ENCODE results near the gene AP4M1.
"Not testable (repeated sequence)": the region's sequence is repeated elsewhere in the genome, so short reads cannot be mapped to it uniquely, and the experiment has no call there.

The AP4M1 gene

DNA sequence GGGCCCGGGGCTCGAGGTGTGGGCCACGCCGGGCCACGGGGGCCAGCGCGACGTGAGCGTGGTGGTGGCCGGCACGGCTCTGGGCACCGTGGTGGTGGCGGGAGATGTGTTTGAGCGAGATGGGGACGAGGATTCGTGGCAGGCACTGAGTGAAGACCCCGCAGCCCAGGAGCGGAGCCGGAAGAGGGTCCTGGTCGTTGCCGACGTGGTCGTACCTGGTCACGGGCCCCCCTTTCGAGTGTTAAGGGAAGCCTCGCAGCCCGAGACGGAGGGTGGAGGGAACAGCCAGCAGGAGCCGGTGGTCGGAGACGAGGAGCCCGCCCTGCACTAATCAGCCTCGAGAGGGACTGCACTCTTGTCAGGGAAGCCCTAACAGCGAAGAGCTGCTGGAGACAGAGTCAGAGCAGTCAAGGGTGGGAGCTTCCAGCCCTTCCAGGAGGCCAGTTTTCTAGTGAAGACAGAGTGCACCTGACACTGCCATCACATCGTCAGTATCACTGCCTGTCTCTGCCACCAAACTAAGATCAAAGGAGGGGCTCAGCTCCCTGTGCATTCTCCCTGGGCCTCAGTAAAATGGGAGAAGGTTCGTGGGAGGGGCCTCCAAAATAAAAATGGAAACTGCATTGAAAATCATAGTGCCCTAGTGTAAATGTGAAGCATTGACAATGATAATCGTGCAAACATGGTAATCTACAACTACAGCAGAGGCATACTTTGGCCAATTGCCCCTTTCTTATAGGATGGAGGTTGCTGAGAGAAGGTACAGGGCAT lies 26.6 kb downstream of the AP4M1 start:
- Histone ChIP-seq H4K8ac (ENCODE audit: low read depth, low read length) (peak overlapping the region; percentile 72), H2AFZ (ENCODE audit: low read length) (peak overlapping the region; percentile 99), H3K36me3 (replicated peaks in 1 of 2; ENCODE audit: control insufficient read depth in 2 of 2, insufficient read depth in 2 of 2, low read length in 2 of 2) (peaks cover 4 to 17% of the 10 kb centered on the region in 2 donors), H3K18ac (ENCODE audit: low read length) (peak overlapping the region; percentile 98), H3K4me1 (ENCODE audit: control insufficient read depth in 2 of 2, insufficient read depth in 1 of 2, low read depth in 1 of 2, low read length in 2 of 2) (peaks cover 3 to 6% of the 10 kb centered on the region in 2 donors), H2BK5ac (ENCODE audit: low read length) (peak overlapping the region; percentile 63), H3K14ac (ENCODE audit: low read length) (peak overlapping the region; percentile 95), H2BK12ac (ENCODE audit: low read length) (peak overlapping the region; percentile 96), H4K91ac (ENCODE audit: low read depth, low read length, poor library complexity) (no peak overlapping the region), H3K4me2 (ENCODE audit: insufficient read depth, low read length, poor library complexity, severe bottlenecking) (peak overlapping the region; percentile 92), H3K4me3 (ENCODE audit: low read length in 2 of 2) (peak overlapping the region; percentile 74 to 94), H2BK15ac (ENCODE audit: low read length) (peak overlapping the region; percentile 96), H3K9ac (ENCODE audit: low read depth, low read length, poor library complexity) (peak overlapping the region; percentile 96), H3K4ac (ENCODE audit: low read length) (no peak overlapping the region), H3K9me3 (replicated peaks in 1 of 2; ENCODE audit: control insufficient read depth in 2 of 2, insufficient read depth in 1 of 2, low read depth in 1 of 2, low read length in 2 of 2) (no peaks in the 10 kb centered on the region), H3K27me3 (ENCODE audit: control insufficient read depth in 3 of 3, insufficient read depth in 3 of 3, low read depth in 1 of 3, low read length in 3 of 3) (peaks cover 0 to 15% (median 0%) of the 10 kb centered on the region in 3 experiments), H2AK5ac (ENCODE audit: low read depth, low read length) (peak overlapping the region; percentile 50), H3K27ac (replicated peaks; ENCODE audit: low read length) (no peak overlapping the region), H3K23ac (ENCODE audit: low read depth, low read length, poor library complexity) (peak overlapping the region; percentile 39), H2BK120ac (ENCODE audit: low read depth, low read length) (no peak overlapping the region), H3K79me1 (ENCODE audit: low read depth, low read length) (peaks cover 2% of the 10 kb centered on the region)
- WGBS, 2 donors (ENCODE audit: extremely low coverage in 2 of 2, insufficient read length in 2 of 2, insufficient replicate concordance in 1 of 2), result no CpG with 5 or more reads among the region's 37 CpGs
- no peak for DNase-seq (ENCODE audit: low spot score)

DNA sequence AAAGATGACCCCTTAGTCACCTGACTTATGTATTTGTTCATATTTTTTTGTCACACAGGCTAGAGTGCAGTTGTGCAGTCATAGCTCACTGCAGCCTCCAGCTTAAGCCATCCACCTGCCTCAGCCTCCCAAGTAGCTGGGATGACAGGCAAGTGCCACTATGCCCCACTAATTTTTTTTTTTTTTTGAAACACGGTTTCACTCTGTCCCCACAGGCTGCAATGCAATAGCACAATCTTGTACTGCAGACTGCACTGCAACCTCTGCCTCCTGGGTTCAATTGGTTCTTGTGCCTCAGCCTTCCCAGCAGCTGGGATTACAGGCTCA lies 27.2 kb downstream of the AP4M1 start:
- WGBS, 2 donors (ENCODE audit: extremely low coverage in 2 of 2, insufficient read length in 2 of 2, insufficient replicate concordance in 1 of 2), result no CpG with 5 or more reads among the region's 1 CpG
- Histone ChIP-seq H3K4me2 (ENCODE audit: insufficient read depth, low read length, poor library complexity, severe bottlenecking) (no peak overlapping the region), H2BK120ac (ENCODE audit: low read depth, low read length) (no peak overlapping the region), H3K27ac (replicated peaks; ENCODE audit: low read length) (no peak overlapping the region), H3K36me3 (replicated peaks in 1 of 2; ENCODE audit: control insufficient read depth in 2 of 2, insufficient read depth in 2 of 2, low read length in 2 of 2) (peaks cover 4 to 17% of the 10 kb centered on the region in 2 donors), H4K8ac (ENCODE audit: low read depth, low read length) (no peak overlapping the region), H2AFZ (ENCODE audit: low read length) (no peak overlapping the region), H4K91ac (ENCODE audit: low read depth, low read length, poor library complexity) (no peak overlapping the region), H3K4me1 (ENCODE audit: control insufficient read depth in 2 of 2, insufficient read depth in 1 of 2, low read depth in 1 of 2, low read length in 2 of 2) (peaks cover 3 to 6% of the 10 kb centered on the region in 2 donors), H2BK12ac (ENCODE audit: low read length) (no peak overlapping the region), H2BK15ac (ENCODE audit: low read length) (no peak overlapping the region), H2BK5ac (ENCODE audit: low read length) (no peak overlapping the region), H3K18ac (ENCODE audit: low read length) (no peak overlapping the region), H2AK5ac (ENCODE audit: low read depth, low read length) (no peak overlapping the region), H3K4ac (ENCODE audit: low read length) (no peak overlapping the region), H3K27me3 (ENCODE audit: control insufficient read depth in 3 of 3, insufficient read depth in 3 of 3, low read depth in 1 of 3, low read length in 3 of 3) (peaks cover 0 to 15% (median 0%) of the 10 kb centered on the region in 3 experiments), H3K79me1 (ENCODE audit: low read depth, low read length) (peaks cover 2% of the 10 kb centered on the region), H3K4me3 (ENCODE audit: low read length in 2 of 2) (peak overlapping the region in 1 of 2 donors; percentile 2), H3K9me3 (replicated peaks in 1 of 2; ENCODE audit: control insufficient read depth in 2 of 2, insufficient read depth in 1 of 2, low read depth in 1 of 2, low read length in 2 of 2) (no peaks in the 10 kb centered on the region), H3K9ac (ENCODE audit: low read depth, low read length, poor library complexity) (no peak overlapping the region), H3K14ac (ENCODE audit: low read length) (no peak overlapping the region), H3K23ac (ENCODE audit: low read depth, low read length, poor library complexity) (no peak overlapping the region)
- no peak for DNase-seq (ENCODE audit: low spot score)

DNA sequence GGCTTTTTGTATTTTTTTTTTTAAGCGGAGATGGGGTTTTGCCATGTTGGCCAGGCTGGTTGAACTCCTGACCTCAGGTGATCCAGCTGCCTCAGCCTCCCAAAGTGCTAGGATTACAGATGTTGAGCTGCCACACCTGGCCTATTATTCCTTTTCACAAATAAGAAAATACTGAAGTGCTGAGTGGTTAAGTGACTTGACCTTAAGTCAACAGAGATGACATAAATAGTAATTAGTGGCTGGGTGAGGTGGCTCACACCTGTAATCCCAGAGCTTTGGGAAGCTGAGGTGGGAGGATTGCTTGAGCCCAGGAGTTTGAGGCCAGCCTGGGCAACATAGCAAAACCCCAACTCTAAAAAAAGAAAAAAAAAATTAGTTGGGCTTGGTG lies 28.8 kb downstream of the AP4M1 start:
- not testable (repeated sequence) for H2AK5ac ChIP-seq (ENCODE audit: low read depth, low read length); H3K4me2 ChIP-seq (ENCODE audit: insufficient read depth, low read length, poor library complexity, severe bottlenecking); H3K9ac ChIP-seq (ENCODE audit: low read depth, low read length, poor library complexity); H2AFZ ChIP-seq (ENCODE audit: low read length); H3K4me3 ChIP-seq (ENCODE audit: low read length in 2 of 2); H3K9me3 ChIP-seq (replicated peaks in 1 of 2; ENCODE audit: control insufficient read depth in 2 of 2, insufficient read depth in 1 of 2, low read depth in 1 of 2, low read length in 2 of 2); H3K36me3 ChIP-seq (replicated peaks in 1 of 2; ENCODE audit: control insufficient read depth in 2 of 2, insufficient read depth in 2 of 2, low read length in 2 of 2); H2BK15ac ChIP-seq (ENCODE audit: low read length); H3K18ac ChIP-seq (ENCODE audit: low read length); H4K8ac ChIP-seq (ENCODE audit: low read depth, low read length); H3K4ac ChIP-seq (ENCODE audit: low read length); H4K91ac ChIP-seq (ENCODE audit: low read depth, low read length, poor library complexity); H3K79me1 ChIP-seq (ENCODE audit: low read depth, low read length); H3K4me1 ChIP-seq (ENCODE audit: control insufficient read depth in 2 of 2, insufficient read depth in 1 of 2, low read depth in 1 of 2, low read length in 2 of 2); H3K23ac ChIP-seq (ENCODE audit: low read depth, low read length, poor library complexity); H2BK12ac ChIP-seq (ENCODE audit: low read length); H2BK120ac ChIP-seq (ENCODE audit: low read depth, low read length); DNase-seq (ENCODE audit: low spot score); H2BK5ac ChIP-seq (ENCODE audit: low read length); H3K27ac ChIP-seq (replicated peaks; ENCODE audit: low read length); H3K14ac ChIP-seq (ENCODE audit: low read length)
- H3K27me3 ChIP-seq (ENCODE audit: control insufficient read depth in 3 of 3, insufficient read depth in 3 of 3, low read depth in 1 of 3, low read length in 3 of 3), result peaks cover 0 to 15% (median 0%) of the 10 kb centered on the region in 3 experiments
- WGBS, 2 donors (ENCODE audit: extremely low coverage in 2 of 2, insufficient read length in 2 of 2, insufficient replicate concordance in 1 of 2), result no CpG with 5 or more reads among the region's 1 CpG

DNA sequence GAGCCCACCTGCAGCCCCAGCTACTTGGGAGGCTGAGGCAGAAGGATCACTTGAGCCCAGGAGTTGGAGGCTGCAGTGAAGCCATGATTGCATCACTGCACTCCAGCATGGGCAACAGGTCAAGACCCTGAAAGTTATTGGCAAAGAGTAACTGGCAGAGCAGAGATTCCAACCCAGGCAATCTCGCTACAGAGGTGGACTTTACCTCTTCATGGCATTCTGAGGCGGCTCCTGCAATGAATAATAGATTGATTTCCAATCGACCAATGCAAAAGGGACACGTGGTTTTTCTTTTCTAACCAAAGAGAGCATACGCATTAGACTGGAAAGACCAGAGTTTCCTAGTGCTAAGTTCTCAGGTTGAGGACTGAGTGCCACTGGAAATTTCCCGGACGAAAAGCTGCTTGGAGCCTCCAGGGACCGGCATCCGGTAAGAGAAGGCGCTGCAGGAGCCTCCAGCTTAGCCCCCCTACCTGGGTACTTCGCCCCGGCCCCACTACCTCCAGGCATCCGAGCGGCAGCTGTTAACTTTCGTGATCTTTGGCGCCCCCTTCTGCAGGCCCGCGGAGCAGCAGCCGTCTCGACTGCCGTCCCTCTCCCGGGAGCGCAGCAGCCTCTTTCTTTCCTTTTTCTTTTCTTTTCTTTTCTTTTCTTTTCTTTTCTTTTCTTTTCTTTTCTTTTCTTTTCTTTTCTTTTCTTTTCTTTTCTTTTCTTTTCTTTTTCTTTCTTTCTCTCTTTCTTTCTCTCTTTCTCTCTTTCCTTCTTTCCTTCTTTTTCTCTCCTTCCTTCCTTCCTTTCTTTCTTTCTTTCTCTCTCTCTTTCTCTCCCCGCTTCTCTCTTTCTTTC lies 29.4 kb downstream of the AP4M1 start:
- Histone ChIP-seq H3K23ac (ENCODE audit: low read depth, low read length, poor library complexity) (no peak overlapping the region), H3K4me1 (ENCODE audit: control insufficient read depth in 2 of 2, insufficient read depth in 1 of 2, low read depth in 1 of 2, low read length in 2 of 2) (peaks cover 3 to 6% of the 10 kb centered on the region in 2 donors), H2AK5ac (ENCODE audit: low read depth, low read length) (no peak overlapping the region), H3K4me3 (ENCODE audit: low read length in 2 of 2) (no peak overlapping the region), H3K36me3 (replicated peaks in 1 of 2; ENCODE audit: control insufficient read depth in 2 of 2, insufficient read depth in 2 of 2, low read length in 2 of 2) (no peaks in the 10 kb centered on the region), H3K4me2 (ENCODE audit: insufficient read depth, low read length, poor library complexity, severe bottlenecking) (no peak overlapping the region), H2AFZ (ENCODE audit: low read length) (peak overlapping the region; percentile 88), H2BK15ac (ENCODE audit: low read length) (no peak overlapping the region), H3K79me1 (ENCODE audit: low read depth, low read length) (no peaks in the 10 kb centered on the region), H3K18ac (ENCODE audit: low read length) (no peak overlapping the region), H3K14ac (ENCODE audit: low read length) (no peak overlapping the region), H3K9ac (ENCODE audit: low read depth, low read length, poor library complexity) (no peak overlapping the region), H3K4ac (ENCODE audit: low read length) (no peak overlapping the region), H2BK5ac (ENCODE audit: low read length) (no peak overlapping the region), H4K91ac (ENCODE audit: low read depth, low read length, poor library complexity) (no peak overlapping the region), H2BK12ac (ENCODE audit: low read length) (no peak overlapping the region), H2BK120ac (ENCODE audit: low read depth, low read length) (no peak overlapping the region), H3K27ac (replicated peaks; ENCODE audit: low read length) (no peak overlapping the region), H3K9me3 (replicated peaks in 1 of 2; ENCODE audit: control insufficient read depth in 2 of 2, insufficient read depth in 1 of 2, low read depth in 1 of 2, low read length in 2 of 2) (no peaks in the 10 kb centered on the region), H3K27me3 (ENCODE audit: control insufficient read depth in 3 of 3, insufficient read depth in 3 of 3, low read depth in 1 of 3, low read length in 3 of 3) (peaks cover 0 to 15% (median 0%) of the 10 kb centered on the region in 3 experiments), H4K8ac (ENCODE audit: low read depth, low read length) (no peak overlapping the region)
- peak; percentile 74 for DNase-seq (ENCODE audit: low spot score)
- WGBS, 2 donors (ENCODE audit: extremely low coverage in 2 of 2, insufficient read length in 2 of 2, insufficient replicate concordance in 1 of 2), result no CpG with 5 or more reads among the region's 24 CpGs

Data from neuronal stem cell (in vitro differentiated cells).